Lung (tissue), 12 donors: ENCODE measurements around the gene KRT80. TPM values are rescaled to one million over a fixed set of nuclear protein-coding genes. Genes with fewer than 3 reads are reported as not detected.

Source experiments
- ATAC-seq: fragments of 200-7000 bp; cut with Tn5 transposase; one replicate; pipeline ENCODE4 v1.9.1; 2020; ENCODE audit warnings: moderate number of reproducible peaks; ENCODE audit not compliant: insufficient read depth, low FRiP score
- DNase-seq, 3 donors: peaks; one replicate each; pipeline ENCODE4 v3.0.0-alpha.2; 2013 to 2017
- H3K27ac ChIP-seq, 2 donors: one replicate each; pipeline ENCODE4 v1.5.1; 2013; ENCODE audit warnings: mild to moderate bottlenecking in 2 of 2, moderate library complexity in 2 of 2, control low read depth in 1 of 2, inconsistent platforms in 1 of 2, low read depth in 1 of 2, low read length in 1 of 2
- H3K27me3 ChIP-seq, 3 donors: one replicate each; pipeline ENCODE4 v1.5.1; 2013; ENCODE audit warnings: low read length in 2 of 3; ENCODE audit not compliant: control insufficient read depth in 3 of 3, insufficient read depth in 3 of 3
- H3K36me3 ChIP-seq, 4 donors: one replicate each; pipeline ENCODE4 v1.5.1; 2013; ENCODE audit warnings: low read length in 4 of 4, mild to moderate bottlenecking in 1 of 4, moderate library complexity in 1 of 4; ENCODE audit not compliant: control insufficient read depth in 4 of 4, insufficient read depth in 4 of 4
- H3K4me1 ChIP-seq, 5 donors: one replicate each; pipeline ENCODE4 v1.5.1; 2013; ENCODE audit warnings: low read length in 5 of 5, mild to moderate bottlenecking in 2 of 5, moderate library complexity in 1 of 5; ENCODE audit not compliant: control insufficient read depth in 5 of 5, insufficient read depth in 5 of 5
- H3K4me3 ChIP-seq: one replicate; pipeline ENCODE4 v1.5.1; 2013; ENCODE audit warnings: mild to moderate bottlenecking, control low read depth, moderate library complexity
- H3K9ac ChIP-seq, 2 donors: one replicate each; pipeline ENCODE4 v1.5.1; 2013; ENCODE audit warnings: low read length in 2 of 2, control low read depth in 1 of 2; ENCODE audit not compliant: insufficient read depth in 1 of 2
- H3K9me3 ChIP-seq, 4 donors: one replicate each; pipeline ENCODE4 v1.5.1; 2013; ENCODE audit warnings: low read length in 3 of 4, mild to moderate bottlenecking in 1 of 4, moderate library complexity in 1 of 4; ENCODE audit not compliant: control insufficient read depth in 4 of 4, insufficient read depth in 3 of 4
- WGBS, 2 donors: extraction: QIAGEN DNeasy Blood & Tissue Kit; methylation state at CpG; one replicate each; pipeline ENCODE4 v1.1.7; 2013; 5-methylcytosine and 5-hydroxymethylcytosine counted together
- polyA plus RNA-seq, 2 donors: library from polyadenylated mRNA; stranded (reverse); fragments of 200-250 nt; gene quantifications; one replicate each; pipeline ENCODE4 v1.2.1, GENCODE V29; 2013
- total RNA-seq, 2 donors: library from RNA; depleted of rRNA in 1 of 2; stranded (reverse); fragments of >200 nt in 1 of 2; gene quantifications; one replicate each; pipeline ENCODE4 v1.2.1, GENCODE V29; 2014 to 2021
- TF ChIP-seq, protein P1 (sequence below): IDR thresholded peaks from 2 replicates; pipeline ENCODE4 v1.5.1; 2012; ENCODE audit warnings: mild to moderate bottlenecking; ENCODE audit errors: control extremely low read depth, extremely low read depth
- donor health status: control.
- donor health status: control.
- donor health status: Bipolar disorder and iron deficiency.
- donor health status: healthy.
- donor health status: DM: yes; HTN: yes; CAD: no.

Gene KRT80
- total and polyA plus RNA-seq, 4 donors, result 1.8 to 15.5 (median 8.6) TPM

DNA sequence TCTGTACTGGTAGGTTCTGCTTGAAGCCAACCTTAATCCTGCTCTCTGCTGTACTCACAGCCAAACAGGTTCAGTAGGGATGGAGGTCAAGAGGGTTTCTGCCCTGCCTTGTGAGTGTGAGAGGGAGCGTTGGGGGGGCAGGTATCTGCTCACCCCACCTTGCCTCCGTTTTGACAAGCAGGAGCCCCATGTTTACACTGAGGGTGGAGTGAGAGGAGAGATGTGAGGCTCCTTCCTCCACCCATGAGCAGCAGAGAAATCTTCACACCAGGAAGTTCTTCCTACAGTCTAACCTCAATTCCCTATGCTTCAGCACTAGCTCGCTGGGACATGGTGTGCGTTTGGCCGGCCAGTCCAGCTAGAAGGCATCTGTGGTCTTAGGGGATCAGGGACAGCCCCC, 4.2 kb downstream of the KRT80 start:
- Histone ChIP-seq H3K36me3 (no peaks in the 10 kb centered on the region), H3K27ac (no peak overlapping the region), H3K4me1 (peaks cover 0 to 35% (median 8%) of the 10 kb centered on the region in 5 donors), H3K9me3 (no peaks in the 10 kb centered on the region), H3K27me3 (no peaks in the 10 kb centered on the region), H3K4me3 (no peak overlapping the region), H3K9ac (no peak overlapping the region)
- 87 to 89% methylated on average over 5 of the region's 5 CpGs for WGBS, 2 donors
- ATAC-seq (no peak), DNase-seq (no peak)
- TF ChIP-seq, protein P1, sequence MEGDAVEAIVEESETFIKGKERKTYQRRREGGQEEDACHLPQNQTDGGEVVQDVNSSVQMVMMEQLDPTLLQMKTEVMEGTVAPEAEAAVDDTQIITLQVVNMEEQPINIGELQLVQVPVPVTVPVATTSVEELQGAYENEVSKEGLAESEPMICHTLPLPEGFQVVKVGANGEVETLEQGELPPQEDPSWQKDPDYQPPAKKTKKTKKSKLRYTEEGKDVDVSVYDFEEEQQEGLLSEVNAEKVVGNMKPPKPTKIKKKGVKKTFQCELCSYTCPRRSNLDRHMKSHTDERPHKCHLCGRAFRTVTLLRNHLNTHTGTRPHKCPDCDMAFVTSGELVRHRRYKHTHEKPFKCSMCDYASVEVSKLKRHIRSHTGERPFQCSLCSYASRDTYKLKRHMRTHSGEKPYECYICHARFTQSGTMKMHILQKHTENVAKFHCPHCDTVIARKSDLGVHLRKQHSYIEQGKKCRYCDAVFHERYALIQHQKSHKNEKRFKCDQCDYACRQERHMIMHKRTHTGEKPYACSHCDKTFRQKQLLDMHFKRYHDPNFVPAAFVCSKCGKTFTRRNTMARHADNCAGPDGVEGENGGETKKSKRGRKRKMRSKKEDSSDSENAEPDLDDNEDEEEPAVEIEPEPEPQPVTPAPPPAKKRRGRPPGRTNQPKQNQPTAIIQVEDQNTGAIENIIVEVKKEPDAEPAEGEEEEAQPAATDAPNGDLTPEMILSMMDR, result no peak

DNA sequence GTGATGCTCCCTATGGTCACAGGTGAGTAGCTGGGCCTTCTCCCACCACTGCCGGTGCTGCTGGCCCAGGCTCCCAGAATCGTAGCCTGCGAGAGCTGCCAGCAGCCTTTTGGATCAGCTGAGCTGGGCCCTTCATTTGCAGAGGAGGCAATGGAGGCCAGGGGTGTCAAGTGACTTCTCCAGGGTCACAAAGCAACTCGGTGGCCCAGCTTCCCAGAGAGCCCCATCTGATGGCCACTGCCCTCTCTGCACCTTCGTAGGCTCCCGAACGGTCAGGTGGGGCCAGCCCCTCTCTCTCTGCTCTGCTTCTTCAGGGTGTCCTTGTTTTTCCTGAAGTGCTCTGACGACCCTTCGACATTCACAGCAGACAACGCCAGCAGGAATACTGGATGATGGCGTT, 4.6 kb downstream of the KRT80 start:
- Histone ChIP-seq H3K4me1 (peaks cover 0 to 32% (median 6%) of the 10 kb centered on the region in 5 donors), H3K9ac (no peak overlapping the region), H3K27me3 (no peaks in the 10 kb centered on the region), H3K27ac (no peak overlapping the region), H3K9me3 (no peaks in the 10 kb centered on the region), H3K4me3 (no peak overlapping the region), H3K36me3 (no peaks in the 10 kb centered on the region)
- ATAC-seq, result no peak
- WGBS, 2 donors, result 92 to 93% methylated on average over 11 of the region's 11 CpGs
- no peak for DNase-seq
- TF ChIP-seq, protein P1, result no peak

DNA sequence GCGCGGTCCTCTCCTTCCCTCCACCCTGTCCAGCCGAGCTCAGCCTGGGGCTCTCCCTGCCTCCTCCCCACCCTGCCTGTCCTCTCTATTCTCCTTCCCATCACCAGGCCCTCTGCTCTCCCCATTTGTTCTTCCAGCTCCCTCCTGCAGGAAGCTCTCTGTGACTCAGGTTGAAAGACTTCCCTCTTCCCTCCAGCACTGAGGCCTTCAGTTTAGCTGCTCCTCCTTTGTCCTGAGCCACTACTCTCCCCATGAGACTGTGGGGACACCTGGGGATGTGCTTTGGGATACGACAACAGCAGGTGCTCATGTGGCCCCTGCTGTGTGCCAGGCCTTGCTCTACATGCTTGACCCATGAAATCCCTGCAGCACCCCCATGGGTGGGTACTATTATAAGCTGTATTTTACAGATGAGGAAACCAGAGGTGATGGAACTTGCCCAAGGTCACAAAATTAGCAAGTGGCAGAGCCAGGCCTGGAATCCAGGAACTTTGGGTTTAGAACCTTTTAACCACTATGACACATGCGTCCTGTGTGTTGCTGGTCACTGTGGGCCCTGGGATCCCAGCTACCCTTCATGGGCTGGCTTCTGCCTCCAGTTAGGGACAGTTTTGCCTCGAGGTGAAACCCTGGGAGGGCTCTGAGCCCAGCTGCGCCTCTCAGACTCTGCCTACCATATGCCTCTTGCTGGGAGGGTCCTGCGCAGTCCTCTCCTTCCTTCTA, 5.5 kb downstream of the KRT80 start:
- WGBS, 2 donors, result 71 to 88% methylated on average over 8 of the region's 8 CpGs
- no peak overlapping the region for H3K9ac ChIP-seq
- H3K27ac ChIP-seq, result peak overlapping the region in 1 of 2 donors; percentile 41
- H3K27me3 ChIP-seq, result no peaks in the 10 kb centered on the region
- H3K4me1 ChIP-seq, result peaks cover 0 to 23% (median 5%) of the 10 kb centered on the region in 5 donors
- TF ChIP-seq, protein P1, result no peak
- no peaks in the 10 kb centered on the region for H3K9me3 ChIP-seq
- ATAC-seq (no peak), DNase-seq (no peak)
- no peaks in the 10 kb centered on the region for H3K36me3 ChIP-seq
- no peak overlapping the region for H3K4me3 ChIP-seq
